K562 (cell line): ENCODE results near the gene POLR3E. TPM values are rescaled to one million over a fixed set of nuclear protein-coding genes. Genes with fewer than 3 reads are reported as not detected.

Experiments
- ARID3B ChIP-seq: fragments of 250-450 bp; sonication (Bioruptor Pico); IDR thresholded peaks from 2 replicates; pipeline ENCODE4 v1.4.0; 2020; ENCODE audit warnings: borderline replicate concordance
- ATF4 ChIP-seq: fragments of 450-650 bp; formaldehyde crosslinking; IDR thresholded peaks from 2 replicates; pipeline ENCODE4 v1.4.0; 2022; ENCODE audit warnings: mild to moderate bottlenecking, moderate library complexity
- CBX3 ChIP-seq, 2 experiments: IDR thresholded peaks; 1 replicate in 1 of 2; 2 replicates in 1 of 2; pipeline ENCODE4 v1.6.1; 2012; ENCODE audit warnings: inconsistent platforms in 2 of 2, low read length in 2 of 2, borderline replicate concordance in 1 of 2, control low read depth in 1 of 2
- DACH1 ChIP-seq: fragments of 450-650 bp; IDR thresholded peaks from 2 replicates; pipeline ENCODE4 v1.6.1; 2018; ENCODE audit not compliant: partially characterized antibody
- ELK1 ChIP-seq: sonication (generic); formaldehyde crosslinking; IDR thresholded peaks from 2 replicates; pipeline ENCODE4 v1.8.1; 2022; ENCODE audit warnings: missing genetic modification reagents
- MNT ChIP-seq, 2 experiments: fragments of 450-650 bp; conservative IDR thresholded peaks; 2 replicates each; pipeline ENCODE4 v1.6.1; 2017; ENCODE audit warnings: mild to moderate bottlenecking in 2 of 2, moderate library complexity in 2 of 2
- MTA1 ChIP-seq: fragments of 450-650 bp; IDR thresholded peaks from 2 replicates; pipeline ENCODE4 v1.6.1; 2017; ENCODE audit warnings: borderline replicate concordance
- RBM22 ChIP-seq: fragments of 200-400 bp; formaldehyde crosslinking; IDR thresholded peaks from 2 replicates; pipeline ENCODE4 v1.6.1; 2018; ENCODE audit warnings: low read length, low read depth; ENCODE audit not compliant: poor library complexity, severe bottlenecking
- RBM25 ChIP-seq: fragments of 200-400 bp; formaldehyde crosslinking; IDR thresholded peaks from 2 replicates; pipeline ENCODE4 v1.6.1; 2018; ENCODE audit warnings: low read length, low read depth, moderate library complexity; ENCODE audit not compliant: severe bottlenecking
- RUNX1 ChIP-seq: sonication (generic); IDR thresholded peaks from 2 replicates; pipeline ENCODE4 v1.6.1; 2016; ENCODE audit warnings: antibody characterized with exemption, low read depth
- SIN3B ChIP-seq: fragments of 450-650 bp; IDR thresholded peaks from 2 replicates; pipeline ENCODE4 v1.6.1; 2017; ENCODE audit warnings: low read depth, mild to moderate bottlenecking, moderate library complexity
- SMARCE1 ChIP-seq: fragments of 450-650 bp; IDR thresholded peaks from 2 replicates; pipeline ENCODE4 v1.7.1; 2016; ENCODE audit warnings: mild to moderate bottlenecking
- U2AF2 ChIP-seq: fragments of 200-400 bp; formaldehyde crosslinking; optimal IDR thresholded peaks from 2 replicates; pipeline ENCODE3; 2017; ENCODE audit warnings: low read depth, mild to moderate bottlenecking, low read length
- XRCC3 ChIP-seq: fragments of 450-650 bp; IDR thresholded peaks from 2 replicates; pipeline ENCODE4 v1.6.1; 2017; ENCODE audit warnings: mild to moderate bottlenecking, moderate library complexity
- ZNF274 ChIP-seq: IDR thresholded peaks from 2 replicates; pipeline ENCODE4 v1.6.1; 2011; ENCODE audit warnings: low read depth, mild to moderate bottlenecking, low read length, moderate library complexity, borderline replicate concordance
- ZNF699 ChIP-seq: fragments of 250-450 bp; sonication (Bioruptor Pico); IDR thresholded peaks from 2 replicates; pipeline ENCODE4 v1.8.0; 2021; ENCODE audit warnings: mild to moderate bottlenecking, moderate library complexity; ENCODE audit not compliant: insufficient replicate concordance
- polyA plus RNA-seq, 8 experiments: library from polyadenylated mRNA; depleted of rRNA in 4 of 8; stranded (reverse) in 5 of 8; unstranded in 3 of 8; fragments of >200 nt; fragmentation: Nextera tagmentation in 2 of 8; fragmentation: Illumina TruSeq in 1 of 8; extraction: Ambion mirVana in 2 of 8; extraction: Trizol in 1 of 8; gene quantifications; 2 replicates each; pipeline versions ENCODE4 v1.2.1 to v1.2.3, GENCODE V29; 2011 to 2014; ENCODE audit warnings: inconsistent platforms in 1 of 8, missing spikeins in 1 of 8
- total RNA-seq, 7 experiments: library from RNA; depleted of rRNA in 6 of 7; stranded (reverse); fragments of >200 nt in 6 of 7; fragmentation: Illumina TruSeq in 2 of 7; extraction: Trizol in 2 of 7; gene quantifications; 2 replicates each; pipeline versions ENCODE4 v1.2.1 to v1.2.3, GENCODE V29; 2011 to 2021; ENCODE audit warnings: low replicate concordance in 1 of 7
- TF ChIP-seq, protein P1 (sequence below): fragments of 450-650 bp; IDR thresholded peaks from 2 replicates; pipeline ENCODE4 v1.7.0; 2016; ENCODE audit warnings: borderline replicate concordance

The POLR3E gene
- total and polyA plus RNA-seq, 9 of the 15 experiments (the other 6 are each of a cell fraction or from before 2014, with no cell fraction given), result 17.7 to 151 (median 82.6) TPM

GRCh38 chr16:22297871-22298733 lies 893 bp downstream of the POLR3E start (continued):
- 0 out of 2 replicates have a peak, but pooled peaks have one; percentile 39 for TF ChIP-seq ATF4 (CRISPR knock-in tag)
- TF ChIP-seq ZNF699 (CRISPR knock-in tag), result no peak
- no peak for TF ChIP-seq ARID3B (CRISPR knock-in tag)
- TF ChIP-seq DACH1, result peak; percentile 49
- no peak for TF ChIP-seq RBM25
- peak; percentile 38 for TF ChIP-seq RBM22
- no peak for TF ChIP-seq SIN3B
- TF ChIP-seq ELK1 (CRISPR knock-in tag), result no peak
- no peak for TF ChIP-seq CBX3 (IDR thresholded peaks at IDR 0.05; ENCODE audit: borderline replicate concordance in 1 of 2, low read length in 2 of 2)
- TF ChIP-seq, protein P1, sequence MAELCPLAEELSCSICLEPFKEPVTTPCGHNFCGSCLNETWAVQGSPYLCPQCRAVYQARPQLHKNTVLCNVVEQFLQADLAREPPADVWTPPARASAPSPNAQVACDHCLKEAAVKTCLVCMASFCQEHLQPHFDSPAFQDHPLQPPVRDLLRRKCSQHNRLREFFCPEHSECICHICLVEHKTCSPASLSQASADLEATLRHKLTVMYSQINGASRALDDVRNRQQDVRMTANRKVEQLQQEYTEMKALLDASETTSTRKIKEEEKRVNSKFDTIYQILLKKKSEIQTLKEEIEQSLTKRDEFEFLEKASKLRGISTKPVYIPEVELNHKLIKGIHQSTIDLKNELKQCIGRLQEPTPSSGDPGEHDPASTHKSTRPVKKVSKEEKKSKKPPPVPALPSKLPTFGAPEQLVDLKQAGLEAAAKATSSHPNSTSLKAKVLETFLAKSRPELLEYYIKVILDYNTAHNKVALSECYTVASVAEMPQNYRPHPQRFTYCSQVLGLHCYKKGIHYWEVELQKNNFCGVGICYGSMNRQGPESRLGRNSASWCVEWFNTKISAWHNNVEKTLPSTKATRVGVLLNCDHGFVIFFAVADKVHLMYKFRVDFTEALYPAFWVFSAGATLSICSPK, result no peak
- peak in 1 of 2 experiments; percentile 35; a peak in 2 of 4 replicates for TF ChIP-seq MNT (conservative IDR thresholded peaks at IDR 0.05)
- no peak for TF ChIP-seq XRCC3
- peak; percentile 26; the same call in 1 of the 2 replicates for TF ChIP-seq ZNF274
- TF ChIP-seq RUNX1, result no peak
- TF ChIP-seq MTA1, result peak; percentile 68; the same call in 1 of the 2 replicates
- TF ChIP-seq U2AF2, result no peak
- no peak for TF ChIP-seq SMARCE1
